ENCODE data around the gene HCFC1R1.

The HCFC1R1 gene

DNA sequence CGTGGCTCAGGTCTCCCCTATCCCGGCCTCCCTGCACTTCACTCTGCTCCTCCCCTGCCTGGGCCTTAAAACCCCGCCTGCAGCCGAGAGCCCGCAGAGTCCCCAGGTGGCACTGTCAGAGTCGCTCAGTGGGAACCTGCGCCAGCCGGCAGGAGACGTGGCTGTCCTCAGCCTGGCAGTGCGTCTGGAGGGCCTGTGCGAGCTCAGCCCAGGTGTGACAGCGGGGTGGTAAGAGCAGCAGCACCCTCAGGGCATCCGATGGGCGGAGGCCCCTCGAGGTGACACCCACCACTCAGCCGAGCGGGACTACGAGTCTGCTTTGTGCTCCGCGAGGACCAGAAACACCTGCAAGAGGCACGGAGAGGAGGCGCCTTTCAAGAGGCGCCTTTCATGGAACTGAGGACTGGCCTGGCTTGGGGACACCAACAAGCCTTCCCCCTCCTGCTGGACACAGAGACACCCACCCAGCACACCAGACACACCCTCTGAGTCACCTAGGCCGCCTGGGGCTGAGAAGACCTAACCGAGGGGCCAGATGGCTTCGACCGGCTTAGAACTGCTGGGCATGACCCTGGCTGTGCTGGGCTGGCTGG, 10.8 kb downstream of the HCFC1R1 start, which contains the start of gene CLDN9:
CLDN9 (plus strand) TSS at position 96 of the 593 bp plus-strand sequence; CDS start at position 536, 440 bp downstream.
- no peaks in the 10 kb centered on the region for H4K20me1 ChIP-seq (ENCODE audit: insufficient read depth, low read length)
- TF ChIP-seq, protein P1, sequence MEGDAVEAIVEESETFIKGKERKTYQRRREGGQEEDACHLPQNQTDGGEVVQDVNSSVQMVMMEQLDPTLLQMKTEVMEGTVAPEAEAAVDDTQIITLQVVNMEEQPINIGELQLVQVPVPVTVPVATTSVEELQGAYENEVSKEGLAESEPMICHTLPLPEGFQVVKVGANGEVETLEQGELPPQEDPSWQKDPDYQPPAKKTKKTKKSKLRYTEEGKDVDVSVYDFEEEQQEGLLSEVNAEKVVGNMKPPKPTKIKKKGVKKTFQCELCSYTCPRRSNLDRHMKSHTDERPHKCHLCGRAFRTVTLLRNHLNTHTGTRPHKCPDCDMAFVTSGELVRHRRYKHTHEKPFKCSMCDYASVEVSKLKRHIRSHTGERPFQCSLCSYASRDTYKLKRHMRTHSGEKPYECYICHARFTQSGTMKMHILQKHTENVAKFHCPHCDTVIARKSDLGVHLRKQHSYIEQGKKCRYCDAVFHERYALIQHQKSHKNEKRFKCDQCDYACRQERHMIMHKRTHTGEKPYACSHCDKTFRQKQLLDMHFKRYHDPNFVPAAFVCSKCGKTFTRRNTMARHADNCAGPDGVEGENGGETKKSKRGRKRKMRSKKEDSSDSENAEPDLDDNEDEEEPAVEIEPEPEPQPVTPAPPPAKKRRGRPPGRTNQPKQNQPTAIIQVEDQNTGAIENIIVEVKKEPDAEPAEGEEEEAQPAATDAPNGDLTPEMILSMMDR (IDR thresholded peaks at IDR 0.05; ENCODE audit: low read length): no peak
- TF ChIP-seq EZH2 (IDR thresholded peaks at IDR 0.05; ENCODE audit: borderline replicate concordance, low read length): no peak
- no peak within 1 kb of the TSS for H3K9ac ChIP-seq (ENCODE audit: low read length)
- no peaks in the 10 kb centered on the region for H3K36me3 ChIP-seq (ENCODE audit: insufficient read depth, low read length)
- H3F3A ChIP-seq (ENCODE audit: insufficient read depth, low read length): no peaks in the 10 kb centered on the region
- no peak within 1 kb of the TSS for H3K27ac ChIP-seq (ENCODE audit: low read depth, low read length, poor library complexity, severe bottlenecking)
- no peaks in the 10 kb centered on the region for H3K9me3 ChIP-seq (ENCODE audit: low read length)
- H3K4me1 ChIP-seq (ENCODE audit: insufficient read depth, low read length, severe bottlenecking): peaks cover 2% of the 10 kb centered on the region
- H3K4me2 ChIP-seq (ENCODE audit: low read length): no peak within 1 kb of the TSS
- no peak within 1 kb of the TSS for H3K4me3 ChIP-seq (ENCODE audit: low read depth, low read length, poor library complexity, severe bottlenecking)
- no peaks in the 10 kb centered on the region for H3K79me2 ChIP-seq (ENCODE audit: insufficient read depth, low read length)
- H3K9me2 ChIP-seq (ENCODE audit: low read depth, low read length): no peaks in the 10 kb centered on the region
- peaks cover 28% of the 10 kb centered on the region for H3K27me3 ChIP-seq (ENCODE audit: insufficient read depth, low read length)
- no peak within 1 kb of the TSS for H2AFZ ChIP-seq (ENCODE audit: low read length)

DNA sequence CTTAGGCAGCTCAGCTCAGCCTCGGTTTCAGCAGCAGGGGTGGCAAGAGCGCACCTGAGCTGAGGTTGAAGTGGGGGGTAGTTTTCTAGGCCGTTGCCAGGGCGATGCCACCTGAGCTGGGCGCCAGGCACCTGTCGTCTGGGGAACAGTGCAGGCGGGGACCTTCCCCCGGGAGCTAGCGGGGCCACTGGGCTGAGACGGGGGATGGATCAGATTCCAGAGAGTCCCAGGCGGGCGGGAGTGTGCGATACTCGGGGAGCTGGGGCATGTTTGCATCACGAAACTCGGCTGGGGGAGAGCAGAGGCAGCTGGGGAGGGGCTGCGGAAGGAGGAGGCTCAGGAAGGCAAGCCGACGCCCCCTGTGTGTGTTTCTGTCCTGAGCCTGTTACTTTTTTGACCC, 11.5 kb downstream of the HCFC1R1 start:
- Histone ChIP-seq H3K4me2 (ENCODE audit: low read length) (no peak overlapping the region), H3K9ac (ENCODE audit: low read length) (no peak overlapping the region), H3K27me3 (ENCODE audit: insufficient read depth, low read length) (peaks cover 33% of the 10 kb centered on the region), H4K20me1 (ENCODE audit: insufficient read depth, low read length) (no peaks in the 10 kb centered on the region), H3K9me3 (ENCODE audit: low read length) (no peaks in the 10 kb centered on the region), H3K36me3 (ENCODE audit: insufficient read depth, low read length) (no peaks in the 10 kb centered on the region), H3K4me1 (ENCODE audit: insufficient read depth, low read length, severe bottlenecking) (no peaks in the 10 kb centered on the region), H3K79me2 (ENCODE audit: insufficient read depth, low read length) (no peaks in the 10 kb centered on the region), H3F3A (ENCODE audit: insufficient read depth, low read length) (no peaks in the 10 kb centered on the region), H3K9me2 (ENCODE audit: low read depth, low read length) (no peaks in the 10 kb centered on the region), H3K27ac (ENCODE audit: low read depth, low read length, poor library complexity, severe bottlenecking) (no peak overlapping the region), H2AFZ (ENCODE audit: low read length) (no peak overlapping the region), H3K4me3 (ENCODE audit: low read depth, low read length, poor library complexity, severe bottlenecking) (no peak overlapping the region)
- no peak for TF ChIP-seq EZH2 (IDR thresholded peaks at IDR 0.05; ENCODE audit: borderline replicate concordance, low read length)
- TF ChIP-seq, protein P1 (IDR thresholded peaks at IDR 0.05; ENCODE audit: low read length): no peak

DNA sequence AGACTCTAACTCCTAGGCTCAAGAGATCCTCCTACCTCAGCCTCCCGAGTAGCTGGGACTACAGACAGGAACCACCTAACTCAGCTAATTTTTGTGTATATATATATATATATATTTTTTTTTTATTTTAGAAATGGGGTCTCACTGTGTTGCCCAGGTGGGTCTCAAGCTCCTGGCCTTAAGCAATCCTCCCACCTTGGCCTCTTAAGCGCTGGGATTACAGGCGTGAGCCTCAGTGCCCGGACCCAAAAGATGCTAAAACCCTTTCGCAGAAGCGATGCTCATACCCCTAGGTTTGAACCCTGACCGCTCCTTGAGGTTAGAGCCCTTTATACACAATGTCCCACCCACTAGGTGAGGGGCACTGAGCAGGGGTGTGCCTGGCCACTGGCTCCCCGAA, 13.2 kb downstream of the HCFC1R1 start:
- Histone ChIP-seq H3K9ac (ENCODE audit: low read length) (no peak overlapping the region), H3K9me3 (ENCODE audit: low read length) (no peaks in the 10 kb centered on the region), H4K20me1 (ENCODE audit: insufficient read depth, low read length) (no peaks in the 10 kb centered on the region), H3K4me2 (ENCODE audit: low read length) (no peak overlapping the region), H3F3A (ENCODE audit: insufficient read depth, low read length) (no peaks in the 10 kb centered on the region), H3K9me2 (ENCODE audit: low read depth, low read length) (no peaks in the 10 kb centered on the region), H3K4me3 (ENCODE audit: low read depth, low read length, poor library complexity, severe bottlenecking) (no peak overlapping the region), H2AFZ (ENCODE audit: low read length) (no peak overlapping the region), H3K27ac (ENCODE audit: low read depth, low read length, poor library complexity, severe bottlenecking) (no peak overlapping the region), H3K27me3 (ENCODE audit: insufficient read depth, low read length) (peaks cover 29% of the 10 kb centered on the region), H3K4me1 (ENCODE audit: insufficient read depth, low read length, severe bottlenecking) (no peaks in the 10 kb centered on the region), H3K79me2 (ENCODE audit: insufficient read depth, low read length) (no peaks in the 10 kb centered on the region), H3K36me3 (ENCODE audit: insufficient read depth, low read length) (no peaks in the 10 kb centered on the region)
- TF ChIP-seq, protein P1 (IDR thresholded peaks at IDR 0.05; ENCODE audit: low read length): no peak
- TF ChIP-seq EZH2 (IDR thresholded peaks at IDR 0.05; ENCODE audit: borderline replicate concordance, low read length): no peak

Measured in OCI-LY1 (cell line).